H1 (cell line): ENCODE data around the gene SIRPB1. TPM values are rescaled to one million over a fixed set of nuclear protein-coding genes. Genes with fewer than 3 reads are reported as not detected.

Experiments
- CTCF ChIA-PET: fragments of 300-600 bp; sonication (Branson Sonifier 250); formaldehyde crosslinking; loops from one replicate; lab custom pipeline; 2021; ENCODE audit not compliant: partially characterized antibody; lab: Charles Lee
- POLR2A ChIA-PET: fragments of 300-600 bp; sonication (Branson Sonifier 250); formaldehyde crosslinking; loops from one replicate; lab custom pipeline; 2021; ENCODE audit warnings: inconsistent platforms; ENCODE audit not compliant: partially characterized antibody; lab: Charles Lee
- DNase-seq, 2 experiments: peaks; one replicate each; pipeline versions ENCODE4 v3.0.0 to v3.0.0-alpha.2; 2010 to 2022; ENCODE audit warnings: low spot score in 2 of 2, low read depth in 1 of 2, mixed read lengths in 1 of 2
- FAIRE-seq: peaks from 2 replicates; lab custom pipeline; 2011; peaks lifted over from hg19 to GRCh38; lab: Jason Lieb, UNC
- H2AFZ ChIP-seq: 2 replicates; pipeline ENCODE4 v1.8.1; 2012; ENCODE audit warnings: low read length, inconsistent platforms
- H2AK5ac ChIP-seq: 2 replicates; pipeline ENCODE4 v1.6.1; 2013; ENCODE audit warnings: low read depth, low read length
- H2BK120ac ChIP-seq: replicated peaks from 2 replicates; pipeline ENCODE3; 2013; ENCODE audit warnings: low read depth, low read length, inconsistent platforms
- H2BK12ac ChIP-seq: 2 replicates; pipeline ENCODE4 v1.6.1; 2013; ENCODE audit warnings: low read depth, low read length
- H2BK15ac ChIP-seq: 2 replicates; pipeline ENCODE4 v1.6.1; 2013; ENCODE audit warnings: low read length
- H2BK20ac ChIP-seq: 2 replicates; pipeline ENCODE4 v1.6.1; 2013; ENCODE audit warnings: low read length
- H2BK5ac ChIP-seq: 2 replicates; pipeline ENCODE4 v1.6.1; 2013; ENCODE audit warnings: low read depth, low read length
- H3K14ac ChIP-seq: 2 replicates; pipeline ENCODE4 v1.6.1; 2013; ENCODE audit warnings: inconsistent platforms; ENCODE audit not compliant: insufficient read length
- H3K18ac ChIP-seq: 2 replicates; pipeline ENCODE4 v1.6.1; 2013; ENCODE audit warnings: low read length; ENCODE audit errors: extremely low read depth
- H3K23ac ChIP-seq: 2 replicates; pipeline ENCODE4 v1.6.1; 2013; ENCODE audit warnings: inconsistent platforms; ENCODE audit not compliant: insufficient read length
- H3K23me2 ChIP-seq: 2 replicates; pipeline ENCODE4 v1.6.1; 2013; ENCODE audit warnings: low read depth, low read length
- H3K27ac ChIP-seq: 2 replicates; pipeline ENCODE4 v1.6.1; 2011; ENCODE audit warnings: low read depth, low read length, inconsistent platforms
- H3K27me3 ChIP-seq, 4 experiments: replicated peaks in 1 of 4; 1 replicate in 1 of 4; 2 replicates in 3 of 4; pipeline versions ENCODE4 v1.6.1 to v1.8.1; 2011 to 2013; ENCODE audit warnings: low read length in 3 of 4, mild to moderate bottlenecking in 3 of 4, inconsistent platforms in 2 of 4, mixed read lengths in 2 of 4, moderate library complexity in 1 of 4; ENCODE audit not compliant: control insufficient read depth in 3 of 4, insufficient read depth in 3 of 4; ENCODE audit errors: extremely low read depth in 1 of 4
- H3K36me3 ChIP-seq, 4 experiments: 2 replicates each; pipeline versions ENCODE4 v1.6.1 to v1.8.1; 2011 to 2013; ENCODE audit warnings: mild to moderate bottlenecking in 4 of 4, low read length in 3 of 4, moderate library complexity in 2 of 4, control low read depth in 1 of 4, inconsistent platforms in 1 of 4; ENCODE audit not compliant: insufficient read depth in 4 of 4, control insufficient read depth in 2 of 4
- H3K4ac ChIP-seq: replicated peaks from 2 replicates; pipeline ENCODE3; 2013; ENCODE audit warnings: low read length, low read depth, mixed read lengths, inconsistent platforms; ENCODE audit not compliant: insufficient read length
- H3K4me1 ChIP-seq, 4 experiments: replicated peaks in 1 of 4; 1 replicate in 1 of 4; 2 replicates in 3 of 4; pipeline versions ENCODE4 v1.6.1 to v1.8.1; 2011 to 2013; ENCODE audit warnings: low read length in 3 of 4, inconsistent platforms in 2 of 4, mixed read lengths in 1 of 4; ENCODE audit not compliant: insufficient read depth in 4 of 4, control insufficient read depth in 3 of 4
- H3K4me2 ChIP-seq, 2 experiments: 2 replicates each; pipeline versions ENCODE4 v1.6.1 to v1.8.1; 2011 to 2013; ENCODE audit warnings: low read depth in 2 of 2, low read length in 2 of 2, control low read depth in 1 of 2, inconsistent platforms in 1 of 2, mild to moderate bottlenecking in 1 of 2; ENCODE audit not compliant: insufficient read depth in 1 of 2
- H3K4me3 ChIP-seq, 4 experiments: fragments of 200-600, 300-600 bp in 1 of 4; sonication (generic), shearing (Covaris generic), sonication (Bioruptor Twin) in 1 of 4; 2 replicates each; pipeline versions ENCODE4 v1.5.1 to v1.8.1; 2011 to 2016; ENCODE audit warnings: low read length in 4 of 4, low read depth in 3 of 4, control low read depth in 2 of 4, inconsistent platforms in 2 of 4, mild to moderate bottlenecking in 2 of 4, mixed read lengths in 1 of 4, moderate library complexity in 1 of 4; ENCODE audit not compliant: insufficient read depth in 2 of 4; ENCODE audit errors: extremely low read depth in 1 of 4
- H3K56ac ChIP-seq: replicated peaks from 2 replicates; pipeline ENCODE3; 2013; ENCODE audit warnings: low read depth, mild to moderate bottlenecking, mixed read lengths, low read length, inconsistent platforms; ENCODE audit not compliant: insufficient read length
- H3K79me1 ChIP-seq: 2 replicates; pipeline ENCODE4 v1.6.1; 2013; ENCODE audit warnings: low read depth, low read length, control low read depth
- H3K79me2 ChIP-seq, 2 experiments: 2 replicates each; pipeline versions ENCODE4 v1.6.1 to v1.8.1; 2012 to 2013; ENCODE audit warnings: low read length in 2 of 2, mild to moderate bottlenecking in 2 of 2, inconsistent platforms in 1 of 2; ENCODE audit not compliant: insufficient read depth in 2 of 2, control insufficient read depth in 1 of 2
- H3K9ac ChIP-seq, 4 experiments: replicated peaks in 1 of 4; 1 replicate in 1 of 4; 2 replicates in 3 of 4; pipeline versions ENCODE4 v1.6.1 to v1.8.1; 2011 to 2013; ENCODE audit warnings: low read depth in 3 of 4, low read length in 3 of 4, control low read depth in 2 of 4, mild to moderate bottlenecking in 2 of 4, moderate library complexity in 2 of 4, inconsistent platforms in 1 of 4; ENCODE audit errors: extremely low read depth in 1 of 4
- H3K9me3 ChIP-seq, 2 experiments: 2 replicates each; pipeline versions ENCODE4 v1.6.1 to v1.8.1; 2012 to 2013; ENCODE audit warnings: mild to moderate bottlenecking in 2 of 2, moderate library complexity in 2 of 2, control low read depth in 1 of 2, inconsistent platforms in 1 of 2, low read depth in 1 of 2, low read length in 1 of 2, mixed read lengths in 1 of 2; ENCODE audit not compliant: insufficient read depth in 2 of 2
- H4K20me1 ChIP-seq, 2 experiments: replicated peaks in 1 of 2; 2 replicates each; pipeline versions ENCODE3 to v1.8.1; 2011 to 2013; ENCODE audit warnings: inconsistent platforms in 2 of 2, low read length in 2 of 2, mild to moderate bottlenecking in 1 of 2; ENCODE audit not compliant: insufficient read depth in 2 of 2, control insufficient read depth in 1 of 2
- H4K5ac ChIP-seq: 2 replicates; pipeline ENCODE4 v1.6.1; 2013; ENCODE audit warnings: low read length, low read depth, mixed read lengths, inconsistent platforms; ENCODE audit not compliant: insufficient read length
- H4K8ac ChIP-seq: 2 replicates; pipeline ENCODE4 v1.8.0; 2013; ENCODE audit warnings: mild to moderate bottlenecking, moderate library complexity, low read length, inconsistent platforms; ENCODE audit not compliant: insufficient read depth; ENCODE audit errors: extremely low read depth
- H4K91ac ChIP-seq: replicated peaks from 2 replicates; pipeline ENCODE3; 2013; ENCODE audit warnings: low read length, mixed read lengths, inconsistent platforms; ENCODE audit not compliant: insufficient read length
- SIX5 ChIP-seq: IDR thresholded peaks from 2 replicates; pipeline ENCODE4 v1.6.1; 2011; ENCODE audit warnings: mild to moderate bottlenecking, low read depth, low read length
- SP1 ChIP-seq: IDR thresholded peaks from 2 replicates; pipeline ENCODE4 v1.6.1; 2011; ENCODE audit warnings: low read depth, low read length
- TEAD4 ChIP-seq: IDR thresholded peaks from 2 replicates; pipeline ENCODE4 v1.6.1; 2012; ENCODE audit warnings: low read depth, low read length, inconsistent platforms, mixed read lengths
- YY1 ChIP-seq: IDR thresholded peaks from 2 replicates; pipeline ENCODE4 v1.6.1; 2011; ENCODE audit warnings: low read depth, mild to moderate bottlenecking, low read length
- WGBS, 2 experiments: shearing (Covaris generic) in 1 of 2; methylation state at CpG; one replicate each; pipeline versions ENCODE4 v1.1.6 to v1.1.7; 2013 to 2015; ENCODE audit warnings: low lambda C conversion rate in 2 of 2, mixed read lengths in 2 of 2, inconsistent platforms in 1 of 2, low coverage in 1 of 2, missing lambda C conversion rate in 1 of 2; ENCODE audit not compliant: insufficient replicate concordance in 2 of 2, insufficient coverage in 1 of 2, insufficient read length in 1 of 2; ENCODE audit errors: extremely low coverage in 1 of 2, missing lambda C conversion rate in 1 of 2; 5-methylcytosine and 5-hydroxymethylcytosine counted together
- polyA plus RNA-seq, 7 experiments: library from polyadenylated mRNA; depleted of rRNA in 3 of 7; stranded (reverse) in 5 of 7; unstranded in 2 of 7; fragments of >200 nt in 5 of 7; fragments of 200-250 nt in 2 of 7; gene quantifications; 1 replicate in 5 of 7; 2 replicates in 1 of 7; 4 replicates in 1 of 7; pipeline versions ENCODE4 v1.2.1 to v1.2.3, GENCODE V29; 2011 to 2013; ENCODE audit warnings: missing spikeins in 2 of 7, mixed read lengths in 2 of 7
- total RNA-seq: library from RNA; stranded (reverse); fragmentation: NEBNext Ultra II Directional; extraction: Animal tissue kit (Norgen Biotek cat#: 25700); gene quantifications from 2 replicates; pipeline ENCODE4 v1.2.1, GENCODE V29; 2021

SIRPB1 gene
- total and polyA plus RNA-seq, 2 of the 8 experiments (the other 6 are each of a cell fraction or from before 2014, with no cell fraction given), result 0.14 to 0.99 TPM

DNA sequence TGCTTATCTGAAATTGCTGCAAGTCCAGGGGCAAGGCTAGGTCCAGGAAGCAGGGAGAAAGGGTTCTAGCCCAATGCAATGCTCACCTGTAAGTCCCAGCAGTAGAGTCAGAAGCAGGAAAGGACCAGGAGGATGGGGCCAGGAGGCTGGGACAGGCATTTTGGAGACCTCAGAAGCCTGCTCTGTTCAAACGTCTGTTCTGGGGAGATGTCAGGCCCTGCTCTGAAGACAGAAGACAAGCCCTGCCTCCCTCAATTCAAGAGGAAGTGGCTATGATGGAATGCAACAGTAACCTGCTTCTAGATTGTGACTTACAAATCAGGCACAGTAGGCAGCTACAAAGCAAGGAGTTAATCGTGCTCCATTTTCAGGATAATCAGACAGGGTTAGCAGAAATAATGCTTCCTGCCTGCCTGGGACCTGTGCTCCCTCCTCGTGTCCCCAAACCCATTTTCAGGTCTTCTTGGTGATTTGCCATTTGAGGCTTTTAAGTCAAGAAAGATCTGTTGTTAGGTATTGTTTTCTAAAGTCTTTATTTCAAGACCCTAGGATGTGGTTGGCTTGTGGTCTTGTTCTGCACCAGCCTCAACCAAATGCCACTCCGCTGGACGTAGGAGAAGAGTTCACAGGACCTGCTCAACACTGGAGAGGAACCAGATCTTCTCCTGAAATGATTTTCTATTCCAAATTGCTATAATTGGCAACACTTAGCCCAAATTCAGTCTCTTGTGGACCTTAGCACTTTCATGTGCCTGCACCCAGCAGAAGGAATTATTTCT, 37.9 kb upstream of the SIRPB1 start, which contains the start of gene SIRPG:
SIRPG (minus strand) TSS at position 224 of the 779 bp plus-strand sequence; CDS start at position 159, 65 bp downstream.
- FAIRE-seq, result no peak
- no peaks in the 10 kb centered on the region for H3K79me1 ChIP-seq
- no peak within 1 kb of the TSS for H3K4ac ChIP-seq
- H4K5ac ChIP-seq, result no peak within 1 kb of the TSS
- H3K23ac ChIP-seq, result no peak within 1 kb of the TSS
- no peaks in the 10 kb centered on the region for H3K4me1 ChIP-seq
- H4K91ac ChIP-seq, result no peak within 1 kb of the TSS
- DNase-seq, result no peak
- no peaks in the 10 kb centered on the region for H3K27me3 ChIP-seq
- H3K36me3 ChIP-seq, result no peaks in the 10 kb centered on the region
- H3K18ac ChIP-seq, result no peak within 1 kb of the TSS
- no peaks in the 10 kb centered on the region for H3K23me2 ChIP-seq
- no peak within 1 kb of the TSS for H2BK12ac ChIP-seq
- H4K20me1 ChIP-seq, result no peaks in the 10 kb centered on the region
- no peak within 1 kb of the TSS for H3K14ac ChIP-seq
- no peak within 1 kb of the TSS for H4K8ac ChIP-seq
- no peak within 1 kb of the TSS for H3K27ac ChIP-seq
- no peak within 1 kb of the TSS for H2BK20ac ChIP-seq
- POLR2A ChIA-PET, result no interaction called here
- no peak within 1 kb of the TSS for H2AK5ac ChIP-seq
- no peak within 1 kb of the TSS for H3K56ac ChIP-seq
- TF ChIP-seq SIX5 (no peak), TEAD4 (no peak), YY1 (no peak), SP1 (no peak)
- no peak within 1 kb of the TSS for H3K9ac ChIP-seq
- no peak within 1 kb of the TSS for H3K4me2 ChIP-seq
- no peak within 1 kb of the TSS for H3K4me3 ChIP-seq
- no peak within 1 kb of the TSS for H2BK15ac ChIP-seq
- no peak within 1 kb of the TSS for H2BK5ac ChIP-seq
- no peaks in the 10 kb centered on the region for H3K79me2 ChIP-seq
- H3K9me3 ChIP-seq, result no peaks in the 10 kb centered on the region
- H2BK120ac ChIP-seq, result no peak within 1 kb of the TSS
- no peak within 1 kb of the TSS for H2AFZ ChIP-seq
- 91% methylated on average over 5 of the region's 5 CpGs; no CpG with 5 or more reads in 1 of the 2 experiments for WGBS, 2 experiments
- CTCF ChIA-PET, result no interaction called here
